Gastrocnemius medialis (tissue), 4 donors: Measurements from ENCODE around the gene LCNL1. TPM values are rescaled to one million over a fixed set of nuclear protein-coding genes. Genes with fewer than 3 reads are reported as not detected.

ENCODE experiments used
- ATAC-seq, 2 donors: fragments of 150-250 bp; one replicate each; pipeline ENCODE4 v1.9.1; 2016
- DNase-seq, 2 donors: peaks; one replicate each; pipeline ENCODE4 v3.0.0-alpha.2; 2019
- H3K27ac ChIP-seq, 4 donors: fragments of 200-600 bp; sonication (generic); 1 replicate in 1 of 4; 2 replicates in 3 of 4; pipeline ENCODE4 v1.5.1; 2016 to 2018; ENCODE audit warnings: mild to moderate bottlenecking in 2 of 4, moderate library complexity in 1 of 4
- H3K27me3 ChIP-seq, 3 donors: fragments of 200-600 bp; sonication (generic) in 2 of 3; 1 replicate in 1 of 3; 2 replicates in 2 of 3; pipeline versions ENCODE4 v1.5.1 to v1.6.0; 2016 to 2019; ENCODE audit warnings: mild to moderate bottlenecking in 1 of 3, moderate library complexity in 1 of 3
- H3K36me3 ChIP-seq, 2 donors: fragments of 200-600 bp; sonication (generic) in 1 of 2; one replicate each; pipeline ENCODE4 v1.5.1; 2017 to 2018
- H3K4me1 ChIP-seq, 2 donors: fragments of 200-600 bp; sonication (generic) in 1 of 2; one replicate each; pipeline ENCODE4 v1.5.1; 2016 to 2017; ENCODE audit warnings: mild to moderate bottlenecking in 2 of 2
- H3K4me3 ChIP-seq, 4 donors: fragments of 200-600 bp; sonication (generic) in 3 of 4; 1 replicate in 1 of 4; 2 replicates in 3 of 4; pipeline ENCODE4 v1.5.1; 2016 to 2019; ENCODE audit warnings: mild to moderate bottlenecking in 2 of 4
- H3K9me3 ChIP-seq, 3 donors: fragments of 200-600 bp; sonication (generic) in 2 of 3; 1 replicate in 1 of 3; 2 replicates in 2 of 3; pipeline ENCODE4 v1.5.1; 2016 to 2019
- POLR2A ChIP-seq, 2 donors: fragments of 450-650 bp; IDR thresholded peaks; one replicate each; pipeline ENCODE4 v1.6.1; 2017; ENCODE audit warnings: antibody characterized with exemption in 2 of 2, mild to moderate bottlenecking in 2 of 2, moderate library complexity in 2 of 2
- in situ Hi-C, 4 donors: fragments of 200-750 bp; cut with MboI; loops; one replicate each; pipeline versions ENCODE4 v1.15.0 to v1.8.0; 2017; ENCODE audit warnings: low sequenced_read_pairs in 4 of 4
- intact Hi-C: fragments of 100-400 bp; cut with DNase I; formaldehyde crosslinking; loops from one replicate; pipeline ENCODE4 v1.15.1; 2023; ENCODE audit warnings: low total_unique reads
- total RNA-seq, 4 donors: library from RNA; depleted of rRNA; stranded (reverse); fragments of >200 nt; gene quantifications; one replicate each; pipeline versions ENCODE4 v1.1.0 to v1.2.3, GENCODE V29; 2016
- TF ChIP-seq, protein P1 (sequence below), 5 experiments: fragments of 450-650 bp in 3 of 5; fragments of 200-600 bp in 2 of 5; sonication (generic) in 2 of 5; IDR thresholded peaks in 4 of 5; conservative IDR thresholded peaks in 1 of 5; 1 replicate in 4 of 5; 2 replicates in 1 of 5; pipeline ENCODE4 v1.5.1; 2016 to 2019; ENCODE audit warnings: antibody characterized with exemption in 5 of 5, mild to moderate bottlenecking in 3 of 5, moderate library complexity in 3 of 5

Gene LCNL1
- total RNA-seq, 4 donors from 2014 or later = 0.10 TPM; not detected in 3

DNA sequence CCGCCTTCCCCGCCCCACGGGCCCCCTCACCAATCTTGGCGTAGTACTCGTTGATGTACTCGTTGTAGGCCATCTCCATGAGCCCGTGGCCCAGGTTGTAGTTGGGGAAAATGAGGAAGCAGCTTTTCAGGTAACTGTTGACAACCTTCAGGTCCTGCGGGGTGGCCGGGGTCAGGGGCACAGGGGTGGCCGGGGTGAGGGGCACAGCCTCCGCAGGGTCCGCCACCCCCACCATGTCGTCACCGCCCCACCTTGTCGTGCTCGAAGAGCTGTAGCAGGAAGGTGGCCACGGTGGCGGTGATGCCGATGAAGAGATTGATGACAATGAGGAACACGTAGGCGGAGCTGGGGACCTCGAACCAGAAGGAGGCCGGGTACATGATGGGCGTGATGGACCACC is 28.4 kb downstream of the LCNL1 start:
- Histone ChIP-seq H3K4me1 (no peaks in the 10 kb centered on the region), H3K36me3 (peaks cover 0 to 49% of the 10 kb centered on the region in 2 donors), H3K27me3 (no peaks in the 10 kb centered on the region), H3K27ac (no peak overlapping the region), H3K4me3 (no peak overlapping the region), H3K9me3 (no peaks in the 10 kb centered on the region)
- TF ChIP-seq, protein P1, sequence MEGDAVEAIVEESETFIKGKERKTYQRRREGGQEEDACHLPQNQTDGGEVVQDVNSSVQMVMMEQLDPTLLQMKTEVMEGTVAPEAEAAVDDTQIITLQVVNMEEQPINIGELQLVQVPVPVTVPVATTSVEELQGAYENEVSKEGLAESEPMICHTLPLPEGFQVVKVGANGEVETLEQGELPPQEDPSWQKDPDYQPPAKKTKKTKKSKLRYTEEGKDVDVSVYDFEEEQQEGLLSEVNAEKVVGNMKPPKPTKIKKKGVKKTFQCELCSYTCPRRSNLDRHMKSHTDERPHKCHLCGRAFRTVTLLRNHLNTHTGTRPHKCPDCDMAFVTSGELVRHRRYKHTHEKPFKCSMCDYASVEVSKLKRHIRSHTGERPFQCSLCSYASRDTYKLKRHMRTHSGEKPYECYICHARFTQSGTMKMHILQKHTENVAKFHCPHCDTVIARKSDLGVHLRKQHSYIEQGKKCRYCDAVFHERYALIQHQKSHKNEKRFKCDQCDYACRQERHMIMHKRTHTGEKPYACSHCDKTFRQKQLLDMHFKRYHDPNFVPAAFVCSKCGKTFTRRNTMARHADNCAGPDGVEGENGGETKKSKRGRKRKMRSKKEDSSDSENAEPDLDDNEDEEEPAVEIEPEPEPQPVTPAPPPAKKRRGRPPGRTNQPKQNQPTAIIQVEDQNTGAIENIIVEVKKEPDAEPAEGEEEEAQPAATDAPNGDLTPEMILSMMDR (IDR thresholded peaks at IDR 0.05 in 4 of 5, conservative IDR thresholded peaks at IDR 0.05 in 1 of 5) = no peak
- no peak for TF ChIP-seq POLR2A (IDR thresholded peaks at IDR 0.05)
- DNase-seq (no peak), ATAC-seq (no peak)
- intact Hi-C loops (no loop called here), in situ Hi-C loops (no loop called here)

DNA sequence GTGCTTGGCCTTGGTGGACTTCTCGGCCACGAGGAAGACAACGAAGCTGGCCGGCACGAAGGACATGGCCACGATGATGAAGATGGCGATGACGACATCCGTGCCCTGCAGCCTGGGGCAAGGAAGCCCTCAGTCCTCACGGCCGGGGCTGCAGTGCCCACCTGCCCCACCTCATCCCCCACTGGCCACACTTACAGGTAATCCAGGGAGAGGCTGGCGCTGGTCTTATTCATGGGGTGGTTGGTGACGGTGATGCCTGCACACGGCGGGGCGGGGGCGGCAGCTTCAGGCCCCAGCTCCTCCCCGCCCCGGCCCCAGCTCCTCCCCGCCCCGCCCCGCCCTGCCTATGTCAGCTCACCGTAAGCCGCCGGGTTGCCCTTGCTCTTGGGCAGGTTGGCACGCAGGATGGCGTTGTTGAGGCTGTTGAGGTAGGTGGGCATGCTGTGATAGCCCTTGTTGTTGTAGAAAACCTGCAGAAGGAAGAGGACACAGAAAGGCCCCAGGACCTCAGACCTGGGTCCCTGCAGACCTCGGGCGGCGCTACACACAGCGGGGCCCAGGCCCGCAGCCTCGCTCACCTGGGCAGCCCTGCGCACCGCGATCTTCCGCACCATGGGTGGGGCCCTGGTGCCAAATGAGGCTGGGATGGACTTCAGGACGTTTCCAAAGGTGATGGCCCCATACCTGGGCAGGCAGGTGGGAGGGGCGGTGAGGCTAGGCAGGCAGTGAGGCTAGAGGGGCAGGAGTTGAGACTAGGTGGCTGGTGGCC is 29.3 kb downstream of the LCNL1 start:
- H3K4me1 ChIP-seq = no peaks in the 10 kb centered on the region
- no peaks in the 10 kb centered on the region for H3K9me3 ChIP-seq
- no peaks in the 10 kb centered on the region for H3K27me3 ChIP-seq
- no peak for DNase-seq
- H3K4me3 ChIP-seq = no peak overlapping the region
- H3K27ac ChIP-seq = no peak overlapping the region
- H3K36me3 ChIP-seq = peaks cover 0 to 57% of the 10 kb centered on the region in 2 donors
- no peak for ATAC-seq
- intact Hi-C loops (no loop called here), in situ Hi-C loops (no loop called here)
- TF ChIP-seq POLR2A (IDR thresholded peaks at IDR 0.05) = no peak
- TF ChIP-seq, protein P1 (IDR thresholded peaks at IDR 0.05 in 4 of 5, conservative IDR thresholded peaks at IDR 0.05 in 1 of 5) = no peak

DNA sequence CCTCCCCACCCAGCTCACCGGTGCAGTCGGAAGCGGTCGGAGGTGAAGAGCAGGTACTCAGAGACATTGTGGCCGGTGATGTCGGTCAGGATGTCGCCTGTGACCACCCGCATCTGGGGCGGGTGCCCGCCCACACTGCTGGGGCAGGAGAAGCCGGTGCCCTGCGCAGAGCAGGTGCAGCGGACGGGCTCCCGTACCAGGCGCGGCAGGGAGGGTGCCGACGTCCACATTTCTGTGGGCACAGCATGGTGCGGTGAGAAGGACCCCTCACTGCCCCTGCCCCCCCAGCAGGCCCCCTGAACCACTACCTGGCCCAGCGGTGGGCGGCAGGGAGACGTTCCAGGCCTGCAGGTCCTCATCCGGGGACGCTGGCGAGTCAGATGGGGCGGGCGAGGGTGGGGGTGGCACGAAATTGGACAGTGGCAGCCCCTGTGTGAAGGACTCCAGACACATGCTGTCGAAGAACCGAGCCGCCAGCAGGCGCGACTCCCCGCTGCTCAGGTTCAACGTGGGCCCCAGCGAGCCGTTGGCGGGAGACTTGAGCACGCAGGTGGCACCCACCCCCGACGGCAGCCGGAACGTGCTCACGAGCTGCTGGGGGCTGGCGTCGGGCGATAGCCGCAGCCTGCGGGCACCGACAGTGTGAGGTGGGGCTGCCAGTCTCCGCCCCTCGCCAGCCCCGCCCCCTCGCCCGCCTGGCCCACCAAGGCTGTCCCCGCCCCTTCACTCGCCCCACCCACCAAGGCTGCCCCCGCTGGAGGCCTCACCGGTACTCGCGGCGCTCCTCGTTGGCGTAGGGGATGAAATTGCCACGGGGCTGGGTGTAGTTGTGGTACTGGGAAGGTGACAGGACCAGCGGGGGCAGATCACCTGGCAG is 30.1 kb downstream of the LCNL1 start:
- ATAC-seq (no peak), DNase-seq (no peak)
- Histone ChIP-seq H3K4me1 (no peaks in the 10 kb centered on the region), H3K9me3 (no peaks in the 10 kb centered on the region), H3K36me3 (peaks cover 0 to 62% of the 10 kb centered on the region in 2 donors), H3K4me3 (no peak overlapping the region), H3K27ac (no peak overlapping the region), H3K27me3 (no peaks in the 10 kb centered on the region)
- intact Hi-C loops = no loop called here
- TF ChIP-seq POLR2A (IDR thresholded peaks at IDR 0.05) = no peak
- TF ChIP-seq, protein P1 (IDR thresholded peaks at IDR 0.05 in 4 of 5, conservative IDR thresholded peaks at IDR 0.05 in 1 of 5) = no peak
- in situ Hi-C loops = no loop called here

DNA sequence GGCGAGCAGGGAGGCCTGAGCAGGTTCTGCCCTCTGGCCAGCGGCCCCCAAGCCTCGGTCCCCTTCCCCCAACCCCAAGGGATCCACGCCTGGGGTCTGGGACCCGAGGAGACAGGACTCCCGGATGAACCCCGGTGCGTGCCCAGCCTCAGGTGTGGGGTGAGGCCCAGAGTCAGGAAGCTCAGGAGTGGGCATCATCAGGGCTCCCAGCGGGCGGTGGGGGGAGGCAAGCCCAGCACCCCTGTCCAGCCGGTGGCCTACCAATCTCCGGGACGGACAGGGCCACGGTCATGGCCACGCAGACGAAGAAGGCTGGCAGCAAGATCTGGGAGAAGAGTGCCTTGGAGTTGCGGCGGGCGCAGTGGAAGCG is 30.8 kb downstream of the LCNL1 start:
- H3K27ac ChIP-seq = no peak overlapping the region
- no peaks in the 10 kb centered on the region for H3K27me3 ChIP-seq
- DNase-seq (no peak), ATAC-seq (no peak)
- H3K36me3 ChIP-seq = peaks cover 0 to 62% of the 10 kb centered on the region in 2 donors
- in situ Hi-C loops (no loop called here), intact Hi-C loops (no loop called here)
- TF ChIP-seq, protein P1 (IDR thresholded peaks at IDR 0.05 in 4 of 5, conservative IDR thresholded peaks at IDR 0.05 in 1 of 5) = no peak
- no peak for TF ChIP-seq POLR2A (IDR thresholded peaks at IDR 0.05)
- no peaks in the 10 kb centered on the region for H3K9me3 ChIP-seq
- H3K4me1 ChIP-seq = no peaks in the 10 kb centered on the region
- H3K4me3 ChIP-seq = no peak overlapping the region
